ENCODE results near the gene TREX2.

- TF ChIP-seq CTCF (IDR thresholded peaks at IDR 0.05) (no peak), POLR2A (IDR thresholded peaks at IDR 0.05) (no peak)
Observed at GRCh38 chrX:153456161-153456560, 10.3 kb upstream of the TREX2 start.
